Fibroblast of peridontal ligament (primary cell): ENCODE results near the gene ULK4.

Experiments used
- DNase-seq: peaks from one replicate; pipeline ENCODE4 v3.0.0-alpha.2; 2010; ENCODE audit errors: extremely low read depth

ULK4 gene

DNA sequence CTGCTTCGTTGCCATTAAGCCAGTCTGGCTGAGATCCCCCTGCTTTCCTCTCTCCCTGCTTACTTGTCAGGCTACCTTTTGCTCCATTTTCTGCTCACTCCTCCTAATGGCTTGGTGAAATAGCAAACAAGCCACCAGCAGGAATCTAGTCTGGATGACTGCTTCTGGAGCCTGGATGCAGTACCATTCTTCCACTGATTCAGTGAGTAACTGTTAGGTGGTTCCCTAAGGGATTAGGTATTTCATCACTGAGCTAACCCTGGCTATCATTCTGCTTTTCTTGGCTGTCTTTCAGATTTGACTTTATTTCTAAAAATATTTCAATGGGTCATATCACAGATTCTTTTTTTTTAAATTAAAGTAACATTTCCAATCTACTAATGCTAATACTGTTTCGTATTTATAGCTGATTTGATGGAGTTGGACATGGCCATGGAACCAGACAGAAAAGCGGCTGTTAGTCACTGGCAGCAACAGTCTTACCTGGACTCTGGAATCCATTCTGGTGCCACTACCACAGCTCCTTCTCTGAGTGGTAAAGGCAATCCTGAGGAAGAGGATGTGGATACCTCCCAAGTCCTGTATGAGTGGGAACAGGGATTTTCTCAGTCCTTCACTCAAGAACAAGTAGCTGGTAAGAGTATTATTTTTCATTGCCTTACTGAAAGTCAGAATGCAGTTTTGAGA, 737.6 kb downstream of the ULK4 start:
- peak; percentile 93 for DNase-seq

DNA sequence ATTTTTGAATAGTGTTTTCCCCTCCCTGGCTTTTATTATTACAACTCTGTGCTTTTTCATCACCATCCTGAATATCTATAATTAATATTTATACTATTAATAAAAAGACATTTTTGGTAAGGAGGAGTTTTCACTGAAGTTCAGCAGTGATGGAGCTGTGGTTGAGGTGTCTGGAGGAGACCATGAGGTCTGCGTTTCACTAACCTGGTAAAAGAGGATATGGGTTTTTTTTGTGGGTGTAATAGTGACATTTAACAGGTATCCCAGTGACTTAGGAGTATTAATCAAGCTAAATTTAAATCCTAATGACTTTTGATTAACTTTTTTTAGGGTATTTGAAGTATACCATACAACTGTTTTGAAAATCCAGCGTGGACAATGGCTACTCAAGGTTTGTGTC, 738.2 kb downstream of the ULK4 start:
- DNase-seq = no peak

DNA sequence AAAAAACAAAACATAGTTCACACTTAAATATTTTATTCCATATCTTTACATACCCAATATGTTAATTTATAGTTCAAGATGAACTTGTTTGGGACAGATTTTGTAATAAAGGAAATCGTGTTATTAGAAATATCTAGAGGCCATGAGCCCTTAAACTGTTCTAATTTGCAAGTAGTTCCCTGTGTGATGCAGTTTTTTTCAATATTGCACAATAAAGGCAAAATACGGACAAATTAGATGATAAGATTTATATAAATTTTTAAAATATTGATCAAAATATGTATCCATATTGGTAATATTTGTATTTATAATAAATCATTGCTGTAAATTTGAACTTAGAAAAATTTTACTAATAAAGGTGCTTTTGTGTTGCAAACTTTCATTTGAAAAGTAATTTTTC, 738.8 kb downstream of the ULK4 start:
- DNase-seq = no peak

DNA sequence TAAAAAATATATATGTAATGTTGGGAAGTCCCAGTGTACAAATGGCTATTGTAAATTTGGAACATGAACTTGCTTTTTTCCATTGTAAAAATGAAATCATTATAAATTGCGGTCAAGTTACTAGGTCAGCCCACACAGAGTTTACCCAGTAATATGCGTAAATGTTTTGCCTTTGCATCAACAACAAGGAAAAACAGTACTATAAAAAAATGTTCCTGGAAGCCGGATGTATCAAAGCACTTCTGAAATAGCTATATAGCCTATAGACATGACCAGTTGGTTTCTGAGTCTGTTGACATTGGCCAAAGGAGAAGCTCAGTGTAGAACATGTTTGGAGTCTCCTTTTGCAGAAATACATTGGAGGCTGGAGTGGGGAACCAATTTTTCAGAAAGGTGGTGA, 739.4 kb downstream of the ULK4 start:
- DNase-seq = peak; percentile 46

DNA sequence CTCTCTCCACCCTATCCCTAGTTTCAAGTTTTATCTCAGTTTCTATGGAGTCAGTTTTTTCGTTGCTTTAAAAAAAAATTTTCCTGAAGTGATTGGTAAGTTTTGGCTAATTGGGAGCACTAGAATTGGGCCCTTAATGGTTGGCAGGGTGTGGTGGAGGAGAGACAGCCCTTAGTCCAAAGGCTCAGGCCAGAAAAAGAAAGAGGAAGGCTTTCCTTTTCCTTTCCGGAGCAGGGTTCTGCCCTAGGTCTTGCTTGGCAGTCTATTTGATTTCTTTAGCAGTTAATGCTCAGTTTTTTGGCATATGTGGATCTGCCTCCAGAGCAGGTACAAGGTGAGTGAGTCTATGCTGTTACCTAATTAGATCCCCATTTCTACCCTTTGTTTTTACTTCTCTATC, 739.9 kb downstream of the ULK4 start:
- no peak for DNase-seq

DNA sequence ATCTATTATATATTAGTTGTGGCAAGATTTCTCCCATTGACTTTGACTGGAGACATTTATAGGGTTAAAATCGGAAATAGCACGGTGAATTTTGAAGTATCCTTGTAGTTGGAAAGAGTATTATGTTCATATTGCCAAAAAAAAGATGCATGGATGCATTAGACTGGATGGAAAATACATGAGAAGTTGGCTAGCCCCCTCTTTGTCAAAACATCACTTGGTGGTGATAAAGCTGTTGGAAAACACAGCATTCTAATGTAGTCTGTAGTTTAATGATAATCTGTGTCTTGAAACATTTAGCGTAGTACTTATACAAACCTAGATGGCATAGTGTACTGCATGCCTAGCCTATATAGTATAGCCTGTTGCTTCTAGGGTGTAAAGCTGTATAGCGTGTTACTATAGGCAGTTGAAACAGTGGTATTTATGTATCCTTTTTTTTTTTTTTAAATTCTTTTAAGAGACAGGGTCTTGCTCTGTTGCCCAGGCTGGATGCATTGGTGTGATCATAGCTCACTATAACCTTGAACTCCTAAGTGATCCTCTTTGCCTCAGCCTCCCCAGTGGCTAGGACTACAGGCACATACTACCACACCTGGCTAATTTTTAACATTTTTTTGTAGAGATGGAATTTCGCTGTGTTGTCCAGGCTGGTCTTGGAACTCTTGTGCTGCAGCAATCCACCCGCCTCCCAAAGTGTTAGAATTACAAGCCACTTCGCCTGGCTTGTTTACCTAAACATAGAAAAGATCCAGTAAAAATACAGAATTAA, 740.8 kb downstream of the ULK4 start:
- no peak for DNase-seq

DNA sequence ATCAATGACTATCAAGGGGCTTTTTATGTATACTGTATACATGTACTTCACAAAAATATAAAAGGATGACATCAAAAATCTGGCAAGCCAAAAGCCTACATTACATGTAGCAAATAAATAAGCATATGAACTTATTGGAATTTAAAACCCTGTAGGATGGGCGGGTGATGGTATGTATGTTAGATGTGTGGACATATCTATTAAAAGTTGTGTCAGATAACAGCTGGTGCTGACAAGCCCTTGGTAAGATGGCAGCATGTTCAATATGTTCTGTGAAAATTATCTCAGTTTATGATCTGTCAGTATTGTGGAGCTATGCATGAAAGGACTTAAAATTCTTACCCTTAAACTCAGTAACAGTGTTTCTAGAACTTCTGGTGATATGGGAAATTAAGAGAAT, 742.5 kb downstream of the ULK4 start:
- no peak for DNase-seq

DNA sequence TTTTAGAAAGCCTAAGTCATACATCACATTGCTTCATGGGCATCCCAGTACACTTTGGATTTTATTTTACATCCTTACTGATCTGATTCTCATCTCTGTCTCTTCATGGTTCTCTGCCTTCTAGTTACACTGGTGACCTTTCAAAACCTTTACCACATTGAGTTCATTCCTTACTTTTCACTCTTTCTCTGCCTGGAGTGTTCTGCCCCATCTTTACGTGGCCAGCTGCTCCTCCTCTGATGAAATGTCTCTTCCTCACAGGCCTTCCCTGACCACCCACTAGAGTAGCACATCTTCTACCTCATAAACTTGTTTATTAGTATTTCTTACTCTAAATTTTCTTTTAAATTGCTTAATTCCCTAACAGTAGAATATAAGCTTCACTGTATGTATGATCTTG, 744.9 kb downstream of the ULK4 start:
- DNase-seq = no peak

DNA sequence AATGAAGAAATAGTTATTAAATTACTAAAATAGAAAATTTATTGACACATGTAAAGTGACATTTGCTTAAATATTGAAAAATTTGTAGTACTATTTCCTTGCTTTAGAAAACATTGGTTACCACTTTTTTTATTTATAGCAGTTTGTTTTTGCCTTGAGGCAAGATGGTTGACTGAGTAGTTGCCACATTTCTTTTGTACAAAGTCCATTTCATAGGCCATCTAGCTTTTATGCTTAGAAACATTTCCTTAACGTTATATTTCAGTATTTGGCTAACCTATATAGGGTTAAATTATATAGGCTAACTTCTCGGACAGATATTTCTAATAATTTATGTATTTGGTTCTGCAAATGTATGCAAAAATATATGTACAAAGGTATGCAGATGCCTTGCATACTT, 745.5 kb downstream of the ULK4 start:
- DNase-seq = no peak

DNA sequence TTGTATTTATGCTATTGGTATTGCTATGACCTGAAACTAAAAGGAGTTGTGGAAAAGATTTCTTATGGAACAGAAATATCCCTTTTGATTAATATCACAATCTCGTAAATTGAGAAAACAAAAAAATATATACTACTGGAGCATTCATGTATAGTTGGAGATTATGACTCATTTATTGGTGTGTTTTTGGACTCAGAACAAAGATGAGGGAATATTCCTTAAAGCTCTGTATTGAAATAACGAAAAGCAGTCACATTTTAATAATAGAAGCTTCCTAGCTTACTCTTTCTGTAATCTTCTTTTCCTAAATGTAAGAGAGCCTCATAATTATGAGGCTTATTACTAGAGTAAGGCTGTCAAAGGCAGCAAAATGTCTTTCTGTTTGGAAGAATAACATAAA, 748.3 kb downstream of the ULK4 start:
- no peak for DNase-seq

DNA sequence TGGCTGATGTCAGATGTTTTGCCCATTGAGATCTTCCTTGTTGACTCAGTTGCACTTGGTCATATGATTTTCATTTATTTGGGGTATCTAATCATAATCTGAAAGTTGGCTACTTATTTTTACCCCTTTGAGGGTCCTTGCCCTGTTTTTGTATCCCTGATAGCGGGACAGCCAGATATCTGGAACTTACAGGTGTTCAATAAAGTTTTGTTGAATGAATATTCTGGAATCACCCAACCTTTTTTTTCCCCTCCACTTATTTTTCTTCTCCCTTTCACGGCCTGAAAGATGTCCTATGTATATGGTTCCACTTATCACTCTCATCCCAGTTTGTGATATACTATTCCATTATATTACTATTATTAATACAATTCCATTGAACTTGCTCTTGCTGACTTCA, 749.8 kb downstream of the ULK4 start:
- DNase-seq = no peak

DNA sequence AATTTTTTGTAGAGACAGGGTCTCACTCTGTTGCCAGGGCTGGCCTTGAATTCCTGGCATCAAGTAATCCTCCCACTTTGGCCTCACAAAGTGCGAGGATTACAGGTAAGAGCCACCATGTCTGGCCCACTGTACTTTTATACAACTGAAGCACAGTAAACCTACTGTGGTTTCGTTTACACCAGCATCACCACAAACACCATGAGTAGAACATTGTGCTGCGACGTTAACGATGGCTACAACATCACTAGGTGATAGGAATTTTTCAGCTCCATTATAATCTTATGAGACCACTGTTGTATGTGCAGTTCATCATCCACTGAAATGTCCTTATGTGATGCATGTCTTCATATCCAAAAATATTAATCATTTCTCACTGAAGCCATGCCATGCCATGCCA, 750.9 kb downstream of the ULK4 start:
- DNase-seq = no peak

DNA sequence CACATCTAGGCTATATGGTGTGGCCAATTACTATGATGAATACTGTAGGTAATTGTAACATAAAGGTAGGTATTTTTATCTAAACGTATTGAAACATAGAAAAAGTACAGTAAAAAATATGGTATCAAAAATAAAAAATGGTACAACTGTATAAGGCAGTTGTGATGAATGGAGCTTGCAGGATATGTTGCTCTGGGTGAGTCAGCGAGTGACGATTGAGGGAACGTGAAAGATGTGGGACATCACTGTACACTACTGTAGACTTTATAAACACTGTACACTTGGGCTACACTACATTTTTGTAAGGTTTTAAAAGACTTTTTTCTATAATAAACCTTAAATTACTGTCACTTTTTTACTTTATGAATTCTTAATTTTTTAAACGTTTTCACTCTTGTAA, 752.3 kb downstream of the ULK4 start:
- DNase-seq = no peak

DNA sequence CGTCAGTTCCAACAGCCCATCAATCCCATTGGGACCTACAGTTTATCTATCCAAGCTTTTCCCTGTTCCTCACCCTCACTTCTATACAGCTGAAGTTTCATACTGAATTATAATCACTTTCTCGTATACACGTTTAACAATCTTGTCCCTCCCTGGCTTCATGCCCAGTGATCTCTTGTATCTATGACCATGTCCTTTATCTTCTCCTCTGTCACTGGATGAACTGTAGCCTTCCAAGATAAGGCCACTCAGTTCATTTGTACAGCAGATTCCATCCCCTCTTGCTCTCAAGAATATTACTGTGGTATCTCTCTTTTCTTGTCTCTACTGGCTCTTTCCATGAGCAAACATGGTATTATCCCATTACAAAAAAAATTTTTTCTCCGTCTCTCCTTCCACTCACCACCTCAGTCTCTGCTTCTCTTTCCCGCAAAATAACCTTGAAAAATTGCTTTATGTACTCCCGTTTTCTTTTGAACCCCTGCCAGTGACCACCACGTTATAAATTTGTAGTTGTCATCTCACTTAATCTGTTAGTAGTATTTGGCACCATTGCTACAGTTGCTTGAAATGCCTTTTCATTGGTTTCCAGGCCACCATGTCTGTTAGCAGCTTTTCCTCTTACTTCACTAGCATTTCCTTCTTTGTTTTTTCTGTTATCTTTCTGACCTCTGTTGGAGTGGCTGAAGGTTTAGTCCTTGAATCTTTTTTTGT, 753.2 kb downstream of the ULK4 start:
- DNase-seq = no peak

DNA sequence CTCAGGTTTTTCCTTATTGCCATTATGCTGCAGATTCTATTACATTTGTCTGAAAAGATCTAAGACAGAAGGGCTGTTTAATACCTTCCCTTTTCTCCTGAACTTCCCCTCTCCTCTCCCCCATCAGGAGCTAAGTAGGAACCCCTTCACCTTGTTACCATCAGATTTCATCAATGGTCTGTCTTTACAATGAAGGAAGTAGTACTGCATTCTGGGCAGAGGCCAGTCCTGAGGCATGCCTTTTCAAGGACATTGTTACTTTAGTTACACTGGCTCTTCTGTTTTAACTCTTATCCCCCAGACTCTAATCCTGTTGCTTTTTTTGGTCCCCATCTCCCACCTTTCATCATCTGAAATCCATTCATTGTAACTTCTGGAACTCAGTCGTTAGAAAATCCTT, 754.5 kb downstream of the ULK4 start:
- DNase-seq = no peak

DNA sequence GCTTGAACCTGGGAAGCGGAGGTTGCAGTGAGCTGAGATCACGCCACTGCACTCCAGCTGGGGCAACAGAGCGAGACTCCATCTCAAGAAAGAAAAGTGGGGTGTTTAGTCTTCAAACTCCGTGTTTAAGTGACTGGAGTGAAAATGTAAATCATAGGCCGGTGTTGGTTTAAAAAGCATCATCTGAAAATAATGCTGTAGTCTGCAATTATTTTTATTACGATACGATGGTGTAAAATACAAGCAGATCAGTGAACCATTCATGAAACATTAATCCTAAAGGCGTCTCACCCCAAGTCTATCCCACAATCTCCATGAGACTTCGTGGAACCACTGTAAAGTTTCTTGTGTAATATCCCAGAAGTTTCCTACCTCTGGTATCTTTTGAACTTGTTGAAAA, 756.3 kb downstream of the ULK4 start:
- DNase-seq = no peak

DNA sequence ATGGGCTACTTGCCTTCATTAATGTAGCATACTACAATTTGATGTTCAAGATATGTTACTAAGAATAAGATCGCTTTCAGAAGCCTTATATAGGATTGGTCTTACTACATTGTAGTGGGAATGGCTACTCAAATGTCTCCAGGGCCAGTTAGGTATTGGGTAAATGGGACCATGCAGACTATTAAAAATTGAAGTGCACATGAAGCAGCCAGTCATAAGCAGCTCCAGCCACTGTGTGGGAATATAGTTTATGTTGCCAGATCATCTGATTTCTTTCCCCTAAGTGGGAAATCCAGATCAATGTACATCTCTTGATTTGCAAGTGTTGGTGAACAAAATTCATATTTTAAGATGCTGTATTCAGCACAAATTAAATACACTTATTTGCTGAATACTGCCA, 757.5 kb downstream of the ULK4 start:
- no peak for DNase-seq

DNA sequence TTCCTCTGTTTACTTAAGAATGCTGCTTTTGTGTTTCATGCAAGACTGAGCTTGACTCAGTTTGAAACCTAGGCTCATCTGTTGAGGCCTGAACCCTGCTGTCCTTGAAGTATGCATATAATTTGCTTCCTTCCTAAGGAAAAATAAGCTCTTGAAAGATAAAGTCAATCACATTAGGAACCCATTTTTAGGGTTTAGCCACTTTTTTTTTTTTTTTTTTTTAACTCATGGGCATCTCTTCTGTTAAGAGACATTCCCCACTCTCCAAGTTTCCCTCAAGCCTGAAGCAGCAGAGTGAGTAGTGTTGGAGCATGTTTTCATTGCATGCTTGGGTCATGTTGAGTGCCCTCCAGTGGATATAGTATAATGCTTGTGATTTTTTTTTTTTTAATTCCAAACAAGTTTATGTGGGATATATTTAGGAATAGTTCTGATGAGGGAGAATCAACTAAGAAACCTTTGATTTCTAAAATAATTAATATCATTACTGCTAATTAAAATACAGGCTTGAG, 759.0 kb downstream of the ULK4 start:
- DNase-seq = peak; percentile 75

DNA sequence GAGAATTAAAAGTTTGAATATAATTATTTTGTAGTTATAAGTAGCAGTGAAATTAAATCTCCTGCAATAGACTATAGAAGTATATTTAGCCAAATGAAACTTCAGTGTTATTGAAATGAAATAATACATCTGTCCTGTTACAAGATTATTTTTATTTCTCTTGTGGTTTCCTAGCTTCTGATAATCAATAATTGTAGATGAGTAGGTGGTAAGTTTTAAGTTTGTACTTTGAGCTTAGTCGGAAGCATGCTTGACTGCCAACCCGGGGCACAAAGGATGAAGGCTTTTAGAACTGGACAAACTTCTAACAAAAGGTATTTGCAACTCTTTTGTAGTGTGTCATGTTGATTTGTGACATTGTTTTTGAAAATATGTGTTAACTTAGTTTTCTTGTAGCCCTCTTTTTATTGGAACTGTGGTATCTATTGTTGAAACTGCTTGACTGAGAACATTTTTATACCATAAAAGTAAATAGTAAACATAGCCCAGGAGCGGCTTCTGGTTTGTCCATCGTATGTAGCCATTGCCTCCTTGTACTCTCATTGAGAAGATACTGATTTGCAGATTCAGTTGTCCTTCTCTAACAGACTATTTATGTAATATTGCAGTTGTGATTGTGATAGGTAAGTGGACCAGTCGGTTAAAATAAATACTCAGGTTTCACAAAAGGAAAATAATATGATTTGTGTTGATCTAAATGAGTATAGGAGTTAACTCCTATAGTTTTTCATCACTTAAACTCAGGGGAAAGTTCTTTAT, 759.6 kb downstream of the ULK4 start:
- DNase-seq = no peak

DNA sequence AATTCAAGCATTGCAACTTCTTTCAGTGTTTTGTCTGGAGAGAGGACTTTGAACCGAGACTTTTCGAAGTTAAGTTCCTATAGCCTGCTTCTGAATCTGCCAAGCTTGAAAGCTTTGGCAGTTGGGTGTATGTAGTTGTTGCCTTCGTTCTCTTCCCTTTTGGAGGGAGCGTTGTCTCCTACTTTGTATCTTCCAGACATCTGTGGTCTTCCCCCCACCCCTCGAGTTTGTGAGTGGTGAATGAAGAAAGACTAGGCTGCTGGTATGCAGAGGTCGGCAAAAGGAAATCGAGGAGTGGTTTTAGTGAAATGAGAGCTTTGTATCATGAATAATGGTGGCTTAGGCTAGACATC, 761.3 kb downstream of the ULK4 start:
- peak; percentile 59 for DNase-seq

DNA sequence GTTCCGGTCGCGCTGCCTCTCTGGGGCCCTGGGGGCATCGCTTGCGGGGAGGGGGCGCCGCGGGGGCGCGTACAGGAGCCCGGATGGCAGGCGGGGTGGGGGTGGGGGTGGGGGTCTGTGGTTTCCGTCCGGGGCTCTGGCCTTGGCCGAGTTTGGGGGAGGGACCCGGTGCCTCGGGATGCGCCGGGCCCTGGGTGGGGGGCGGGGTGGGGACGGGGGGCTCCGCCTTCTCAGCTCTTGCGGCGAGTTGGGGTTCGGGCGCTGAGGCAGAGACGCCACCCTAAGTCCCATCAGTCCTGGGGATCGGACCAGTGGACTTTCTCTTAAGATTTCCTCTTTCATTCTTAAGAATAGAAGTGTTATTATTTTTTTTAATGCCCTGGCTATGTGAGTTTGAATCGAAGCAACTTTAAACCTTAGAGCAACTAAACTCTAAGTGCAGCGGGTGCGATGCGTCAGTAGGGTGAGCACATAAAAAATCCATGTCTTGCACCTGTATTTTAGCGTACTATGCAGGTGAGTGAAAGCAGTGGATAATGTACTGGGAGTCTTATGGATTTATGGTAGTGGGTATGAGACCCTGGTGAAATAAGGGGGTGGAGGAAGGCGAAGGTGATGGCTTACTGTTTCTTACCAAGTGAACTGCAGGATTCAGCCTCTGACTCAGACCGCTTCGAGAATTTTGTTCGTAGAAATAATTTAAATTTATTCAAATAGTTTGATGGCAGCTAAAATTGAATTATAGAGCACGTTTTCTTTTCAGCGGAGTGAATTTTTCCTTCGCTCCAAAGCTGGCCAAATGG, 761.8 kb downstream of the ULK4 start:
- DNase-seq = peak; percentile 26
